Small intestine (tissue), 7 donors: ENCODE results near the gene AGO3. TPM values are rescaled to one million over a fixed set of nuclear protein-coding genes. Genes with fewer than 3 reads are reported as not detected.

Source experiments
- DNase-seq, 2 donors: peaks; one replicate each; pipeline versions ENCODE4 v3.0.0 to v3.0.0-alpha.2; 2013
- FAIRE-seq: peaks from 2 replicates; lab custom pipeline; 2012; peaks lifted over from hg19 to GRCh38; lab: Jason Lieb, UNC
- H3K27ac ChIP-seq, 3 donors: one replicate each; pipeline ENCODE4 v1.5.1; 2013; ENCODE audit warnings: low read length in 2 of 3, mild to moderate bottlenecking in 2 of 3, control low read depth in 1 of 3, inconsistent platforms in 1 of 3, low read depth in 1 of 3, moderate library complexity in 1 of 3
- H3K27me3 ChIP-seq, 3 donors: one replicate each; pipeline ENCODE4 v1.6.1; 2013; ENCODE audit warnings: low read length in 3 of 3, inconsistent platforms in 1 of 3; ENCODE audit not compliant: control insufficient read depth in 3 of 3, insufficient read depth in 3 of 3
- H3K36me3 ChIP-seq, 3 donors: one replicate each; pipeline ENCODE4 v1.6.1; 2013; ENCODE audit warnings: low read length in 3 of 3, inconsistent platforms in 1 of 3, low read depth in 1 of 3, mild to moderate bottlenecking in 1 of 3, moderate library complexity in 1 of 3; ENCODE audit not compliant: control insufficient read depth in 3 of 3, insufficient read depth in 2 of 3
- H3K4me1 ChIP-seq, 3 donors: one replicate each; pipeline ENCODE4 v1.6.1; 2013; ENCODE audit warnings: low read length in 2 of 3, inconsistent platforms in 1 of 3, low read depth in 1 of 3, mild to moderate bottlenecking in 1 of 3, moderate library complexity in 1 of 3; ENCODE audit not compliant: control insufficient read depth in 3 of 3, insufficient read depth in 2 of 3
- H3K4me3 ChIP-seq, 3 donors: one replicate each; pipeline ENCODE4 v1.5.1; 2013; ENCODE audit warnings: low read length in 3 of 3, control low read depth in 1 of 3, inconsistent platforms in 1 of 3, low read depth in 1 of 3, mild to moderate bottlenecking in 1 of 3, moderate library complexity in 1 of 3
- H3K9me3 ChIP-seq, 2 donors: one replicate each; pipeline ENCODE4 v1.6.1; 2013; ENCODE audit warnings: low read depth in 1 of 2, low read length in 1 of 2; ENCODE audit not compliant: control insufficient read depth in 2 of 2, insufficient read depth in 1 of 2
- WGBS, 3 donors: extraction: QIAGEN DNeasy Blood & Tissue Kit; methylation state at CpG; one replicate each; pipeline ENCODE4 v1.1.7; 2013; 5-methylcytosine and 5-hydroxymethylcytosine counted together
- polyA plus RNA-seq, 4 donors: library from polyadenylated mRNA; stranded (reverse) in 3 of 4; unstranded in 1 of 4; fragments of 200-250 nt in 3 of 4; fragments of 120-200 nt in 1 of 4; gene quantifications; one replicate each; pipeline versions ENCODE4 v1.2.1 to v1.2.3, GENCODE V29; 2013
- donor health status: healthy with polysubstance abuse.
- donor health status: control.
- donor health status: control.
- donor health status: Bipolar disorder and iron deficiency.
- donor health status: healthy.

AGO3 gene
- polyA plus RNA-seq, 4 donors = 0.89 to 10.0 (median 2.4) TPM

DNA sequence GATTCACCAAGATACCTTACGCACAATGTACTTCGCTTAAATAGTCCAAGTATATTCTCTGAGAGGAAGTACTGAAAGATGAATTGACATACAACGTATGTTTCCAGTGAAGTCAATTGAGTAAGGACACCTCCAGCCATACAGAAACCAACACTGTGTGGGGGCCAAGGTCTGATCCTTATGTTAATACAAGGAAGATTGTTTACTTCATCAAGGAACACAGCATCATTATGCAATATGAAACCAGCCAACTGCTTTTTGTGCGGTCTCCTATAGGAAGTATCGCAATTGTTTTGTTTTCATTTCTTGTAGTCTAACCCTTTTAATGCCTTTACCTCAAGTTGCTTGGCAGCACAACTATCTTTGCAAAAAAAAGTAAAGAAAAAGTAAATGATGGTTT, 124.8 kb downstream of the AGO3 start:
- no peaks in the 10 kb centered on the region for H3K4me1 ChIP-seq
- no peak overlapping the region for H3K27ac ChIP-seq
- peaks cover 0 to 6% (median 5%) of the 10 kb centered on the region in 3 donors for H3K36me3 ChIP-seq
- no peaks in the 10 kb centered on the region for H3K9me3 ChIP-seq
- DNase-seq (no peak), FAIRE-seq (no peak)
- WGBS, 3 donors = 89 to 97% (median 89%) methylated on average over 5 of the region's 5 CpGs
- no peaks in the 10 kb centered on the region for H3K27me3 ChIP-seq
- H3K4me3 ChIP-seq = no peak overlapping the region

DNA sequence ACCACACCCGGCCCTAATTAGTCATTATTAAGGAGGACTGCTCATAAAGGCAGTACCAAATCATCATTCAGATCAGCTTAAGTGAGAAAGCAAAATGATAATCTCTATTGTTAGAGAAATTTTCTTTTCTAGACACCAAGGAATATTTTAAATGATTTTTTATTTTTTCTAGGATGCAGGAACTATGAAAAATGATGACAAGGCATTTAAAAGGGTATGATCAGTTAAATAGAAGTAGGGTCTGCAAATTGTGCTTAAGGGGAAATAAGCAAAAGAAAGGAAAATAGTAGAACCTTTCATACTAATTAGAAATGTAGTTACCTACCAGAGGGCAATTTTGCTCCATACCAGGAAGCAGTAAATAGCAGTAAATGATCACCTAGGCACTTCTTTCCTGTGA, 131.4 kb downstream of the AGO3 start:
- no peak overlapping the region for H3K27ac ChIP-seq
- H3K9me3 ChIP-seq = no peaks in the 10 kb centered on the region
- WGBS, 3 donors = 93 to 100% (median 93%) methylated on average over 1 of the region's 1 CpG
- FAIRE-seq (no peak), DNase-seq (no peak)
- H3K27me3 ChIP-seq = no peaks in the 10 kb centered on the region
- H3K4me3 ChIP-seq = no peak overlapping the region
- no peaks in the 10 kb centered on the region for H3K4me1 ChIP-seq
- H3K36me3 ChIP-seq = peaks cover 0 to 4% (median 0%) of the 10 kb centered on the region in 3 donors

DNA sequence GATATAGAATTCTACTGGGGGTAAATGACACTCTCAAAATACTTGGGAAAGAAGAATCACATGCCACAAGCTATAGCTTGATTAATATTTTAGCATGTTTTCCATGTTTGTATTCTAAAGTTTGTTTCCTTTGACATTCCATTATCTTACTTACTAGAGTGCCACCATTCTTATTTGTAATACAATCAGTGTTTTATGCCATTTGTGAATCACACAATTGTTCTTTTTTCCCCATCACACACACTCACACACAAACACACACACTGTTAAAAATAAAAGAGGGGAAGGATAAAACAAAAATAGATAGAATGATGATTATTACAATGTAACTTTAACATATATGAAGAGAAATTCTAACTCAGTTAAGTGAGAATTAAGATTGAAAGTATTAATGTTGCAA, 137.0 kb downstream of the AGO3 start:
- FAIRE-seq (no peak), DNase-seq (no peak)
- H3K4me1 ChIP-seq = no peaks in the 10 kb centered on the region
- no peak overlapping the region for H3K4me3 ChIP-seq
- no peaks in the 10 kb centered on the region for H3K27me3 ChIP-seq
- peaks cover 0 to 4% (median 0%) of the 10 kb centered on the region in 3 donors for H3K36me3 ChIP-seq
- no peak overlapping the region for H3K27ac ChIP-seq
- no peaks in the 10 kb centered on the region for H3K9me3 ChIP-seq

DNA sequence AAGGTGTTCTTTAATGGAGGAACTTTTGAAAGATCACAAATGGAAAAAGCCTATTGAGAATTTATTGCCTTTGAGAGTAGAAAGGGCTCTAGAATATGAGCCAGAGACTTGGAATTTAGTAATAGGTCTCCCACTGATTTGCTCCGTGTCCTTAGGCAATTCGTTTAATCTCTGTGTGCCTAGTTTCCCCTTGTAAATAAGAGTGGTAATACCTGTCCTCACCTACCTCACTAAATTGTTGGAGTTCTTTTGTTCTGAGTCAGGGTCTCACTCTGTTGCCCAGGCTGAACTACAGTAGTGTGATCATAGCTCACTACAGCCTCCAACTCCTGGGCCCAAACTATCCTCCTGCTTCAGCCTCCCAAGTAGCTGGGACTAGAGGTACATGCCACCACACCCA, 138.0 kb downstream of the AGO3 start:
- H3K27me3 ChIP-seq = no peaks in the 10 kb centered on the region
- H3K9me3 ChIP-seq = no peaks in the 10 kb centered on the region
- no peak overlapping the region for H3K27ac ChIP-seq
- DNase-seq (no peak), FAIRE-seq (no peak)
- no peak overlapping the region for H3K4me3 ChIP-seq
- 89 to 100% (median 93%) methylated on average over 2 of the region's 2 CpGs for WGBS, 3 donors
- peaks cover 0 to under 1% (median 0%) of the 10 kb centered on the region in 3 donors for H3K36me3 ChIP-seq
- H3K4me1 ChIP-seq = no peaks in the 10 kb centered on the region

DNA sequence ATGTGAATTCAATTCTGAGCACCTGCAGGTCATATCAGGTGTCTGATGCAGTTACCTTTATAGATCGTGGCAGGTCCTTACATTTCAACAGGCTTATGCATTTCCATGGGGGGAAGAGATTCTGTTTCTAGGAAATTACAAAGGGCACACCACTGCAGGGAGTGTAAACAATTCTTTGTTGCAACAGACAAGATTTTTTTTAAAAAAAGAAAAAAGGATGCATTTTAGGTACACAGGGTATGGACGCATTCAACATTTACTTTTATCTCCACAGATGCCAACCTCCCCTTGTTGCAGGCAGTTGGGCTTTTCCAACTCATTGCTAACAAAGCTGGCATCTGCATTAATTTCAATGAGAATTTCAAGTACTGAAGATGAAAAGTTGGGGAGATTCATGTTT, 139.4 kb downstream of the AGO3 start:
- Histone ChIP-seq H3K4me3 (no peak overlapping the region), H3K9me3 (no peaks in the 10 kb centered on the region), H3K36me3 (no peaks in the 10 kb centered on the region), H3K4me1 (no peaks in the 10 kb centered on the region), H3K27ac (no peak overlapping the region), H3K27me3 (no peaks in the 10 kb centered on the region)
- FAIRE-seq (no peak), DNase-seq (no peak)
- WGBS, 3 donors = 63 to 73% (median 71%) methylated on average over 2 of the region's 2 CpGs

DNA sequence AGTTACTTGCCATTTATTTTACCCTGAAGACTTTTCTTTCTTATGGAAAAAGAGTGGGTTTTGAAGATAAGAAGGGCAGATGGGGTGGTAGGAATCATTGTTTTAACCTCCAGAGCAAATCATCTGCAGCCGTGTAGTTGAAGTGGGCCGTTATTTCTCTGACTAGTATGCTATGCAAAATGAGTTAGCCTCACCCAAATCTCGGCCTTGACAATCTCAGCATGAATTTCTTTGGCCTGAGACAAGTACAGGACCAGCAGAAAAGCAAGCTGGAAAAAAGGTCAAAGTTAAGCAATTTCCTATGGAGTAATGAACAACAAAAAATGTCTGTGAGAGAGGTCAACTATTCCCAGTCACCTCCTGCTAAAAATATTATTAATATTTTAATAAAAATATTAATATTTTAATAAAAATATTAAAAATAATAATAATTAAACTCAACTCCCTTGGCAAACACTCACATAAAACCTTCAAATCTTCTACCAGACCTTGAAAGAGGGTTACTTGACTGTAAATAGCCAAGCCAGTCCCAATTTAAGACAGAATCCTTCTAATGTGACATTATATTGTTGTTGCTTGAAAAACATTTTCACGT, 146.2 kb downstream of the AGO3 start:
- Histone ChIP-seq H3K36me3 (no peaks in the 10 kb centered on the region), H3K27me3 (no peaks in the 10 kb centered on the region), H3K9me3 (no peaks in the 10 kb centered on the region), H3K4me1 (no peaks in the 10 kb centered on the region), H3K27ac (no peak overlapping the region), H3K4me3 (no peak overlapping the region)
- FAIRE-seq (no peak), DNase-seq (no peak)
- 51 to 67% (median 55%) methylated on average over 4 of the region's 4 CpGs for WGBS, 3 donors

DNA sequence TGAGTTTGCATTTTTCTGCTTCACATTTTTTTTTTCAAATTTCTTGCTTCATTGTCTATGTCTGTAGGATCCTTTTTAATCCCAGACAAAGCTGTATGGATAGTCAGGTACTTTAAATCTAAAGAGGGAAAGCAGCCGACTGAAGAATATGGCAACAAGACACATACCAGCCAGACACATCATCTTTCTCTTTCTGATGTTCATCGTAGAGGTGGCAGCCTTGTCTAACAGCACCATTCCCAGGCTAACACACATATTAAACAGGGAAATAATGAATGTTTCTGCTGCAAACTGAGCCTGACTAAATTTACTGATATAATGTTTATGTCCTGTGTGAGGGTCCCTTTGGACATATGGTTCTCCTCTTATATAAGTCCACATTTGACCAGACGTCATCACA, 149.3 kb downstream of the AGO3 start:
- Histone ChIP-seq H3K27me3 (peaks cover 0 to 7% (median 3%) of the 10 kb centered on the region in 3 donors), H3K9me3 (no peaks in the 10 kb centered on the region), H3K4me1 (peaks cover 0 to 5% (median 0%) of the 10 kb centered on the region in 3 donors), H3K27ac (no peak overlapping the region), H3K36me3 (no peaks in the 10 kb centered on the region), H3K4me3 (no peak overlapping the region)
- 69 to 82% (median 81%) methylated on average over 3 of the region's 3 CpGs for WGBS, 3 donors
- FAIRE-seq (no peak), DNase-seq (no peak)

DNA sequence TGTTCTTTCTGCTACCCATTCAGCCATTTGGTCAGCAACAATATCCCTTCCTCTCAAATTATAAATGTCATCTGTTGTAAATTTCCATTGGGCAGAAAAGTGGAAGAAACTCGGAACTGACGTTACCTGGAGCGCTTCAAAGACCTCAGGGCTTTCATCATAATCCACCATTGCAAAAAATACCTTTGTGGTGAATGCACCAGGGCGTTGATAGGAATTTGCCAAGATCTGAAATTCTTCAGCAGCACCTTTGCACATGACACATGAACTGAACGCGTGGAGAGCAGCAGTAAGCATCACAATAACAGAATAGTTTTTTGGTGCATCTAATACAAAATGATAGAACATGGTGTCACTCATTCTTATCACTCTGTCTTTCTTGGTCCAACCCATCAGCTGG, 149.9 kb downstream of the AGO3 start:
- no peak overlapping the region for H3K27ac ChIP-seq
- no peaks in the 10 kb centered on the region for H3K9me3 ChIP-seq
- peaks cover 0 to 7% (median 3%) of the 10 kb centered on the region in 3 donors for H3K27me3 ChIP-seq
- no peaks in the 10 kb centered on the region for H3K36me3 ChIP-seq
- DNase-seq (no peak), FAIRE-seq (no peak)
- no peak overlapping the region for H3K4me3 ChIP-seq
- peaks cover 0 to 5% (median 0%) of the 10 kb centered on the region in 3 donors for H3K4me1 ChIP-seq
- 81 to 93% (median 88%) methylated on average over 6 of the region's 6 CpGs for WGBS, 3 donors

DNA sequence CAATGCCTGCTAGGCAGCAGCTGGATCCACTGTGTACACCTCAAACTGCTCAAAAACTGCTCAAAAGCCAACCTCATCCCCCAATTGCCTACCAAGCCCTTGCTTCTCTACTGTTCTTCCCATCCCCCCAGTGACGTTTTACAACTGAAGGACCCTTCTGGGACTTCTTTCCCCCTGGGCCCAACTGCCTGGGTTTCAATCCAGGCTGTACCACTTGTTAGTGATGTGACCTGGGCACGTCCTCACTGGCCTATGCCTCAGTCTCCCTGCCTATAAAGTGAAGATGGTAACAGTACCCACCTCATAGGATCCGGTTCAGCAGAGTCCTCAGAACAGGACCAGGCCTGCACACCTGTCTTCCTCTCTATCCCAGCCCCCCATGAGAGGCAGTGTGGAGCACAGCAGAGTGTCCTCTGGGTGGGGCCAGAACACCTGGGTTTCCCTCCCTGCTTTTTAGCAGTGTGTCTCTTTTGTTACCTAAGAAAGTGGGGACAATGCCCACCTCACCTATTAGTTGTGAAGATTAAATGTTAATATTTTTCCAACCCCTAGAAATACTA, 151.1 kb downstream of the AGO3 start:
- Histone ChIP-seq H3K27me3 (peaks cover 0 to 7% (median 3%) of the 10 kb centered on the region in 3 donors), H3K4me1 (peaks cover 0 to 5% (median 0%) of the 10 kb centered on the region in 3 donors), H3K27ac (no peak overlapping the region), H3K9me3 (no peaks in the 10 kb centered on the region), H3K4me3 (no peak overlapping the region), H3K36me3 (peaks cover 0 to under 1% (median 0%) of the 10 kb centered on the region in 3 donors)
- 60 to 70% (median 65%) methylated on average over 3 of the region's 3 CpGs for WGBS, 3 donors
- no peak for DNase-seq
- FAIRE-seq = no peak
